ENCODE results near the gene GPR31. TPM values are rescaled to one million over a fixed set of nuclear protein-coding genes. Genes with fewer than 3 reads are reported as not detected.

Gene GPR31
- total RNA-seq, 1 donor from 2014 or later, result not detected

- no peak overlapping the region for H3K4me3 ChIP-seq
- H3K4me1 ChIP-seq, result no peaks in the 10 kb centered on the region
- no peaks in the 10 kb centered on the region for H3K9me3 ChIP-seq
- ATAC-seq (no peak), DNase-seq (no peak)
- H3K27me3 ChIP-seq, result no peaks in the 10 kb centered on the region
- H3K36me3 ChIP-seq, result no peaks in the 10 kb centered on the region
- TF ChIP-seq, protein P1, sequence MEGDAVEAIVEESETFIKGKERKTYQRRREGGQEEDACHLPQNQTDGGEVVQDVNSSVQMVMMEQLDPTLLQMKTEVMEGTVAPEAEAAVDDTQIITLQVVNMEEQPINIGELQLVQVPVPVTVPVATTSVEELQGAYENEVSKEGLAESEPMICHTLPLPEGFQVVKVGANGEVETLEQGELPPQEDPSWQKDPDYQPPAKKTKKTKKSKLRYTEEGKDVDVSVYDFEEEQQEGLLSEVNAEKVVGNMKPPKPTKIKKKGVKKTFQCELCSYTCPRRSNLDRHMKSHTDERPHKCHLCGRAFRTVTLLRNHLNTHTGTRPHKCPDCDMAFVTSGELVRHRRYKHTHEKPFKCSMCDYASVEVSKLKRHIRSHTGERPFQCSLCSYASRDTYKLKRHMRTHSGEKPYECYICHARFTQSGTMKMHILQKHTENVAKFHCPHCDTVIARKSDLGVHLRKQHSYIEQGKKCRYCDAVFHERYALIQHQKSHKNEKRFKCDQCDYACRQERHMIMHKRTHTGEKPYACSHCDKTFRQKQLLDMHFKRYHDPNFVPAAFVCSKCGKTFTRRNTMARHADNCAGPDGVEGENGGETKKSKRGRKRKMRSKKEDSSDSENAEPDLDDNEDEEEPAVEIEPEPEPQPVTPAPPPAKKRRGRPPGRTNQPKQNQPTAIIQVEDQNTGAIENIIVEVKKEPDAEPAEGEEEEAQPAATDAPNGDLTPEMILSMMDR (IDR thresholded peaks at IDR 0.05), result no peak
- intact Hi-C loops (cut with DNase I), result no loop called here
- no peak overlapping the region for H3K27ac ChIP-seq
Observed at GRCh38 chr6:167125410-167125809, 32.4 kb downstream of the GPR31 start.

DNA sequence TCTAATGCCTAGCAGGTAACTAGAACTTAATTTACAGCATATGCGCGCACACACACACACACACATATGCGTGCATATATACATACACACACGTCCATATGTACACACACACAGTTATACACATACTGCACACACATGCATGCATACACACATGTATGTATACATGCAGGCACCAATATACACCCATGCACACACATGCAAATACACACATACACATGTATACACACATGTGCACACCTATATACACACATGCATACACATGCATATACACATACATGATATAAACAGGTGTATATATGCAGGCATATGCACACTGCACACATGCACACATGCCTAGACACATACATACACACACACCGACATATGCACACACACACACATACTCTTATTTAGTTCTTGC is 33.0 kb downstream of the GPR31 start:
- no peak overlapping the region for H3K4me3 ChIP-seq
- no peak for ATAC-seq
- H3K27ac ChIP-seq, result no peak overlapping the region
- H3K4me1 ChIP-seq, result no peaks in the 10 kb centered on the region
- no peaks in the 10 kb centered on the region for H3K27me3 ChIP-seq
- no peaks in the 10 kb centered on the region for H3K36me3 ChIP-seq
- no peaks in the 10 kb centered on the region for H3K9me3 ChIP-seq
- intact Hi-C loops (cut with DNase I), result no loop called here
- no peak for DNase-seq
- TF ChIP-seq, protein P1 (IDR thresholded peaks at IDR 0.05), result no peak

DNA sequence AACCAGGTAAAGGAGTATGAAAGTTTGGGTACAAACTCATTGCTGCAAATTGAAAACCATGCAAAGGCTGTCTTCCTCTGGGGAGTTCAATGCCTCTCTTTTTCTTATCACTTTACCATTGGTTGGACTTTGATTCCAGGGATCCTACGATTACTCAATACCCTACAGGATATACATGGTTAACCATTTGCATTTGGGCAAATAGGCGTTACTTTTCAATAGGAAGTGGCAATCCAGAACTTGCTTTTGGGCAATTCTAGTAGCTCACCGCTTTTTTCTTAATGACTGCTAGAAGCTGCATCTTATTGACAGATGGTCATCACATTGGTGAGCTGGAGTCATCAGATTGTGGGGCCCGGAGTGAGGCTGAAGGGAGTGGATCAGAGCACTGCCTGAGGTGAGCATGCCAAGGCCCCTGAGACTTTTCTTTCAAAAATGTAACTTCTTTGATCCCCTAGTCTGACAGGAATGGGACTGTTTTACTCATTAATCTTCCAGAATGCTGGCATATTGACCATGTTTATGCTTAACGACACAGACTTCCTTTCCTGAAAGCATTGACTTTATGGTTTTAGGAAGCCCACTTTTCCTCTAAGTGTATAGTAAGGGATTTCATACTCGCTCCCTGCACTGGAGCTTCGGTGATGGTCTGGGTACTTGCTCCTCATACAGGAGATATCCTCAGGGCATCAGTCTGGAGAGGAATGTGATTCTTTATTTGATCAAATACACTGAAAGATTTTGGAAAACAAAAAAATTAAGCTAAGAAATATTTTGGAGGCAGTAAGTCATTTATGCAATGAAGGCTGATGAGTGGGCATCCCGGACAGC is 34.7 kb downstream of the GPR31 start, which contains the start of gene CCR6:
TSS of gene CCR6 (plus strand) at position 270 of the 831 bp plus-strand sequence. CDS start 13,039 bp downstream, outside the sequence.
- no peaks in the 10 kb centered on the region for H3K27me3 ChIP-seq
- intact Hi-C loops (cut with DNase I), result no loop called here
- H3K27ac ChIP-seq, result peak within 1 kb of the TSS; percentile 24
- peak within 1 kb of the TSS; percentile 13 for H3K4me3 ChIP-seq
- TF ChIP-seq, protein P1 (IDR thresholded peaks at IDR 0.05), result no peak
- no peaks in the 10 kb centered on the region for H3K9me3 ChIP-seq
- ATAC-seq (no peak), DNase-seq (no peak)
- H3K4me1 ChIP-seq, result no peaks in the 10 kb centered on the region
- no peaks in the 10 kb centered on the region for H3K36me3 ChIP-seq

DNA sequence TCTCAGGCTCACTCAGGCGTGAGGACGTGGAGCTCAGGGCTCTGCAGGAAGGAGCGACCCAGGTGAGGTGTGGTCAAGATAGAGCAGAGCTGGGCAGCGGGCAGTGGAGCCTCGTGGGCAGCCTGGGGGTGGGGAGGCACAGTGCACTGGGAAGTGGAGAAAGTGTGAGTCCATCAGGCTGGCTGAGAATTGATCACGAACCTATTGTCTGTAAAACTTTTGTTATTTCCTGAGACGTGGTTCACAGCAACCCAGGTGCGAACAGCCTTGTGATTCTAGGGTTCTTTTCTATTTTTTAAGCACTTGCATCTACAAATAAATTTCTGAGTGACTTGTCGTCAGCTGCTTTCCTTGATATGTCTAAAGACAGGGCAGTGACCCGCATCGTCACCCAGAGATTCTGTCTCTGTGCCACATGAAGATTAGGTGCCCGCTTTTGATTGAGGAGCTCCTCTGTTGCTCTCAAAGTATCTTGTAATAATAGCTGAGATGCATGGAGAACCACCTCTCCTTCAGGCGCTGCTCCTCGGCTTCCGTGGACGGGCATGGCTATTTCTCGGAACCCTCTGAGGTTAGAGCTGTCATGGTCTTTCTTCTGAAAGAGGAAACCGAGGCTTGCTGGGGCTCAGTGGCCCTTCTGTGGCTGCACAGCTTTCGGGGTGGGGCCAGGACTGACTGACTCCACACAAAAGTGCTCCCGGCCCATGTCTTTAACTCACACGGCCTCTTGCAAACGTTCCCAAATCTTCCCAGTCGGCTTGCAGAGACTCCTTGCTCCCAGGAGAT is 35.5 kb downstream of the GPR31 start:
- intact Hi-C loops (cut with DNase I), result no loop called here
- Histone ChIP-seq H3K27ac (peak overlapping the region; percentile 24), H3K4me3 (no peak overlapping the region), H3K4me1 (no peaks in the 10 kb centered on the region), H3K27me3 (no peaks in the 10 kb centered on the region), H3K36me3 (no peaks in the 10 kb centered on the region), H3K9me3 (no peaks in the 10 kb centered on the region)
- DNase-seq (no peak), ATAC-seq (no peak)
- TF ChIP-seq, protein P1 (IDR thresholded peaks at IDR 0.05), result no peak

DNA sequence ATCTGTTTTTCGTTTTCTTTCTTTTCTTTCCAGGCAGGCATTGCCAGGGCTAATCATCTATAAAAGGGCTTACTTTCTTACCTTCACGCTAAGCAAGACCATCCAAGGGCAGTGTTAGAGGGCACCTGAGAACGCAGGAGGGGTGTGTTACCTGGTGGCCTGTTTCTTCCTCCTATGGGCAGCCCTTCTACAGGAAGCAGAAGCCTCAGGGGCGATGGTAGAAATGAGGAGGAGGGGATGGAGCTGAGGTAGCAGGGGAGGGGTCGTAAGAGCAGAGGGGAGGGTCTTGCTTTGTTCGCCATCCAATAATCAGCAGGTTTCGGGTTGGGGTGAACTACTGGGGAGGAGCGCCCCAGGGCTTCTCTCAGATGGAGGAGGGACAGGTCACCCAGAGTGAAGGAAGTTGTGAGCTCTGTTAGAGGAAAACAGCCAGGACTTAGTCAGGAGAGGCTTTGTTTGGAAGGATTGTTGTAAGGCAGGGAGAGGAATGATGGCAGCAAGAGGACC is 36.4 kb downstream of the GPR31 start:
- H3K9me3 ChIP-seq, result no peaks in the 10 kb centered on the region
- no peak overlapping the region for H3K4me3 ChIP-seq
- DNase-seq, result no peak
- intact Hi-C loops (cut with DNase I), result no loop called here
- H3K4me1 ChIP-seq, result no peaks in the 10 kb centered on the region
- H3K27ac ChIP-seq, result peak overlapping the region; percentile 24
- TF ChIP-seq, protein P1 (IDR thresholded peaks at IDR 0.05), result no peak
- ATAC-seq, result no peak
- H3K36me3 ChIP-seq, result no peaks in the 10 kb centered on the region
- H3K27me3 ChIP-seq, result no peaks in the 10 kb centered on the region

Data from upper lobe of right lung (tissue), 1 donor.